Panc1 (cell line): ENCODE results near the gene EEF2K. TPM values are rescaled to one million over a fixed set of nuclear protein-coding genes. Genes with fewer than 3 reads are reported as not detected.

Experiments
- ATAC-seq: fragments of 200-7000 bp; cut with Tn5 transposase; 2 replicates; pipeline ENCODE4 v1.9.1; 2020; ENCODE audit warnings: mild to moderate bottlenecking, moderate library complexity
- BruUV-seq: library from RNA; stranded (reverse); fragments of 400-500 nt; replicated peaks from 2 replicates; lab custom pipeline; 2021; lab: Mats Ljungman, UMichigan
- CTCF ChIA-PET: fragments of 300-600 bp; sonication (Branson Sonifier 250); formaldehyde crosslinking; loops from one replicate; lab custom pipeline; 2022; ENCODE audit warnings: antibody characterized with exemption; lab: Charles Lee
- POLR2A ChIA-PET: fragments of 300-600 bp; sonication (Branson Sonifier 250); formaldehyde crosslinking; loops from one replicate; lab custom pipeline; 2022; ENCODE audit warnings: antibody characterized with exemption; lab: Charles Lee
- DNase-seq: peaks from one replicate; pipeline ENCODE4 v3.0.0-alpha.2; 2010; ENCODE audit warnings: low read depth, low spot score
- H3K27ac ChIP-seq: 2 replicates; pipeline ENCODE4 v1.5.1; 2011; ENCODE audit warnings: mild to moderate bottlenecking, low read length, inconsistent platforms
- H3K27me3 ChIP-seq: fragments of 200-500 bp; sonication (Bioruptor generic); 2 replicates; pipeline ENCODE4 v1.6.0; 2014; ENCODE audit warnings: low read length, inconsistent platforms; ENCODE audit not compliant: control insufficient read depth, insufficient read depth
- H3K36me3 ChIP-seq: fragments of 200-500 bp; sonication (Bioruptor generic); 2 replicates; pipeline ENCODE4 v1.5.1; 2014; ENCODE audit warnings: inconsistent platforms, mild to moderate bottlenecking, low read length, moderate library complexity; ENCODE audit not compliant: control insufficient read depth, insufficient read depth
- H3K4me1 ChIP-seq: 2 replicates; pipeline ENCODE4 v1.5.1; 2011; ENCODE audit warnings: inconsistent platforms, mild to moderate bottlenecking, low read length, moderate library complexity; ENCODE audit not compliant: control insufficient read depth, insufficient read depth
- H3K4me3 ChIP-seq, 2 experiments: 2 replicates each; pipeline ENCODE4 v1.5.1; 2011 to 2012; ENCODE audit warnings: low read depth in 2 of 2, low read length in 2 of 2, mild to moderate bottlenecking in 2 of 2, inconsistent platforms in 1 of 2, moderate library complexity in 1 of 2
- H3K9me3 ChIP-seq: fragments of 200-500 bp; sonication (Bioruptor generic); 2 replicates; pipeline ENCODE4 v1.5.1; 2014; ENCODE audit warnings: low read depth, mild to moderate bottlenecking, inconsistent platforms, low read length, moderate library complexity; ENCODE audit not compliant: control insufficient read depth, insufficient read depth
- CTCF ChIP-seq: fragments of 450-650 bp; IDR thresholded peaks from 2 replicates; pipeline ENCODE4 v1.5.1; 2017; ENCODE audit warnings: mild to moderate bottlenecking
- POLR2AphosphoS5 ChIP-seq: IDR thresholded peaks from 2 replicates; pipeline ENCODE4 v1.6.1; 2012; ENCODE audit warnings: mild to moderate bottlenecking, low read depth, low read length, moderate library complexity
- REST ChIP-seq, 2 experiments: IDR thresholded peaks; 2 replicates each; pipeline ENCODE4 v1.6.1; 2011 to 2012; ENCODE audit warnings: low read depth in 2 of 2, control low read depth in 1 of 2, low read length in 1 of 2, mild to moderate bottlenecking in 1 of 2, moderate library complexity in 1 of 2; ENCODE audit not compliant: insufficient read depth in 1 of 2
- SIN3A ChIP-seq: IDR thresholded peaks from 2 replicates; pipeline ENCODE4 v1.6.1; 2012; ENCODE audit warnings: low read depth, mild to moderate bottlenecking, low read length, moderate library complexity, borderline replicate concordance; ENCODE audit not compliant: insufficient read depth
- TCF7L2 ChIP-seq: IDR thresholded peaks from 2 replicates; pipeline ENCODE4 v1.6.1; 2011; ENCODE audit warnings: mild to moderate bottlenecking, low read depth, low read length, inconsistent platforms
- in situ Hi-C: cut with HindIII; loops from 2 replicates; pipeline ENCODE4 v1.10.0; 2016; ENCODE audit warnings: low sequenced_read_pairs, low pct_unique_long_range_greater_than_20kb
- intact Hi-C: fragments of 100-400 bp; cut with micrococcal nuclease; formaldehyde crosslinking; loops from one replicate; pipeline ENCODE4 v1.10.0; 2022; ENCODE audit not compliant: unreplicated experiment
- total RNA-seq: library from RNA; stranded (reverse); gene quantifications from one replicate; pipeline ENCODE4 v1.2.1, GENCODE V29; 2021; ENCODE audit not compliant: unreplicated experiment

EEF2K gene
- total RNA-seq, 1 experiment from 2014 or later = 15.0 TPM

GRCh38 chr16:22317625-22318024, 111.5 kb downstream of the EEF2K start:
- ATAC-seq = no peak
- Histone ChIP-seq H3K4me3 (no peak overlapping the region), H3K9me3 (no peaks in the 10 kb centered on the region), H3K4me1 (no peaks in the 10 kb centered on the region), H3K27ac (no peak overlapping the region), H3K36me3 (no peaks in the 10 kb centered on the region; the same call in 1 of the 2 replicates), H3K27me3 (no peaks in the 10 kb centered on the region)
- no TSS peak for BruUV-seq
- POLR2A ChIA-PET = no interaction called here
- intact Hi-C loops = no loop called here
- no peak for TF ChIP-seq REST (IDR thresholded peaks at IDR 0.05; ENCODE audit: insufficient read depth in 1 of 2, low read depth in 2 of 2, low read length in 1 of 2)
- TF ChIP-seq TCF7L2 = no peak
- TF ChIP-seq SIN3A = no peak
- no peak for TF ChIP-seq POLR2AphosphoS5
- TF ChIP-seq CTCF = no peak
- CTCF ChIA-PET = no interaction called here
- no peak for DNase-seq
- in situ Hi-C loops = no loop called here

DNA sequence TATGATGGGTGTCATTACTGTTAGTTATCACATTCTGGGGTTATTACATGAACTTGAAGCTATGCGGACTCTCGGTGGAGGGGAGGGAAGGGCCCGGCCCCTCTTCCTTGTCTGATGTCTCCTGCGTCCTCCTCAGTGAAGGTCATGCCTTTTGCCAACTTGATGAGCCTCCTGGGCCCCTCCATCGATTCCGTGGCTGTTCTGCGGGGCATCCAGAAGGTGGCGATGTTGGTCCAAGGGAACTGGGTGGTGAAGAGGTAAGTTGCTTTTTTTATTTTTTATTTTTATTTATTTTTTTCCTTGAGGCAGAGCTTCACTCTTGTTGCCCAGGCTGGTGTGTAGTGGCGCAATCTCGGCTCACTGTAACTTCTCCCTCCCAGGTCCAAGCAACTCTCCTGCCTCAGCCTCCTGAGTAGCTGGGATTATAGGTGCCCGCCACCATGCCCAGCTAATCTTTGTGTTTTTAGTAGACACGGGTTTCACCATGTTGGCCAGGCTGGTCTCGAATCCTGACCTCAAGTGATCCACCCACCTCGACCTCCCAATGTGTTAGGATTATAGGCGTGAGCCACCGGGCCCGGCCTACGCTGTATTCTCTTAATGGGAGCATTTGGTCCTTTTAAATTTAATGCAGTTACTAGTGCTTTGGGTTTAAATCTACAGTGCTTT, 112.7 kb downstream of the EEF2K start:
- Histone ChIP-seq H3K4me3 (no peak overlapping the region), H3K27ac (no peak overlapping the region), H3K36me3 (no peaks in the 10 kb centered on the region; the same call in none of the 2 replicates), H3K9me3 (no peaks in the 10 kb centered on the region), H3K27me3 (no peaks in the 10 kb centered on the region), H3K4me1 (no peaks in the 10 kb centered on the region)
- in situ Hi-C loops (no loop called here), intact Hi-C loops (no loop called here)
- no TSS peak for BruUV-seq
- CTCF ChIA-PET = no interaction called here
- ATAC-seq = peak; percentile 33; the same call in 1 of the 2 replicates
- DNase-seq = no peak
- POLR2A ChIA-PET = no interaction called here
- TF ChIP-seq SIN3A (no peak), POLR2AphosphoS5 (no peak), TCF7L2 (no peak), REST (IDR thresholded peaks at IDR 0.05; ENCODE audit: insufficient read depth in 1 of 2, low read depth in 2 of 2, low read length in 1 of 2) (no peak), CTCF (peak; percentile 84)
